Measurements from ENCODE around the gene CA7.
"Not testable (repeated sequence)": the region's sequence is repeated elsewhere in the genome, so short reads cannot be mapped to it uniquely, and the experiment has no call there.

CA7 gene

GRCh38 chr16:66873685-66874055, 29.5 kb downstream of the CA7 start:
- no peak for DNase-seq (ENCODE audit: low read depth)

- no peak for DNase-seq (ENCODE audit: low read depth)
Observed at GRCh38 chr16:66874079-66874775, 30.0 kb downstream of the CA7 start.

- DNase-seq (ENCODE audit: low read depth), result no peak
Observed at GRCh38 chr16:66878067-66878466, 33.9 kb downstream of the CA7 start.

- DNase-seq (ENCODE audit: low read depth), result peak; percentile 67
Observed at GRCh38 chr16:66880288-66881013, 36.2 kb downstream of the CA7 start, which contains the start of gene PDP2. Gene PDP2, plus strand, starts transcription at chr16:66880515. Its CDS starts 3,770 bp downstream, at chr16:66884285.

GRCh38 chr16:66881014-66881417, 36.8 kb downstream of the CA7 start:
- no peak for DNase-seq (ENCODE audit: low read depth)

- no peak for DNase-seq (ENCODE audit: low read depth)
Observed at GRCh38 chr16:66881560-66881959, 37.3 kb downstream of the CA7 start.

GRCh38 chr16:66881964-66882508, 37.8 kb downstream of the CA7 start:
- no peak for DNase-seq (ENCODE audit: low read depth)

GRCh38 chr16:66882702-66883101, 38.5 kb downstream of the CA7 start:
- no peak for DNase-seq (ENCODE audit: low read depth)

- DNase-seq (ENCODE audit: low read depth), result no peak
Observed at GRCh38 chr16:66885491-66885890, 41.3 kb downstream of the CA7 start.

- DNase-seq (ENCODE audit: low read depth), result no peak
Observed at GRCh38 chr16:66886321-66886720, 42.1 kb downstream of the CA7 start.

GRCh38 chr16:66886914-66887313, 42.7 kb downstream of the CA7 start:
- no peak for DNase-seq (ENCODE audit: low read depth)

GRCh38 chr16:66888647-66889615, 44.7 kb downstream of the CA7 start:
- no peak for DNase-seq (ENCODE audit: low read depth)

- DNase-seq (ENCODE audit: low read depth), result no peak
Observed at GRCh38 chr16:66889622-66890021, 45.4 kb downstream of the CA7 start.

GRCh38 chr16:66890799-66891198, 46.6 kb downstream of the CA7 start:
- DNase-seq (ENCODE audit: low read depth), result no peak

- DNase-seq (ENCODE audit: low read depth), result no peak
Observed at GRCh38 chr16:66891360-66891759, 47.1 kb downstream of the CA7 start.

- DNase-seq (ENCODE audit: low read depth), result no peak
Observed at GRCh38 chr16:66891797-66892196, 47.6 kb downstream of the CA7 start.

GRCh38 chr16:66894055-66894454, 49.8 kb downstream of the CA7 start:
- no peak for DNase-seq (ENCODE audit: low read depth)

- no peak for DNase-seq (ENCODE audit: low read depth)
Observed at GRCh38 chr16:66894948-66895688, 50.9 kb downstream of the CA7 start.

GRCh38 chr16:66895689-66895979, 51.4 kb downstream of the CA7 start:
- DNase-seq (ENCODE audit: low read depth), result no peak

- DNase-seq (ENCODE audit: low read depth), result no peak
Observed at GRCh38 chr16:66895999-66896398, 51.8 kb downstream of the CA7 start.

- DNase-seq (ENCODE audit: low read depth), result not testable (repeated sequence)
Observed at GRCh38 chr16:66896682-66897081, 52.5 kb downstream of the CA7 start.

- peak; percentile 41 for DNase-seq (ENCODE audit: low read depth)
Observed at GRCh38 chr16:66898207-66898606, 54.0 kb downstream of the CA7 start.
